Measurements from ENCODE around the gene PCARE. TPM values are rescaled to one million over a fixed set of nuclear protein-coding genes. Genes with fewer than 3 reads are reported as not detected.

Gene PCARE
- total and polyA plus RNA-seq, 2 experiments from 2014 or later, result not detected

DNA sequence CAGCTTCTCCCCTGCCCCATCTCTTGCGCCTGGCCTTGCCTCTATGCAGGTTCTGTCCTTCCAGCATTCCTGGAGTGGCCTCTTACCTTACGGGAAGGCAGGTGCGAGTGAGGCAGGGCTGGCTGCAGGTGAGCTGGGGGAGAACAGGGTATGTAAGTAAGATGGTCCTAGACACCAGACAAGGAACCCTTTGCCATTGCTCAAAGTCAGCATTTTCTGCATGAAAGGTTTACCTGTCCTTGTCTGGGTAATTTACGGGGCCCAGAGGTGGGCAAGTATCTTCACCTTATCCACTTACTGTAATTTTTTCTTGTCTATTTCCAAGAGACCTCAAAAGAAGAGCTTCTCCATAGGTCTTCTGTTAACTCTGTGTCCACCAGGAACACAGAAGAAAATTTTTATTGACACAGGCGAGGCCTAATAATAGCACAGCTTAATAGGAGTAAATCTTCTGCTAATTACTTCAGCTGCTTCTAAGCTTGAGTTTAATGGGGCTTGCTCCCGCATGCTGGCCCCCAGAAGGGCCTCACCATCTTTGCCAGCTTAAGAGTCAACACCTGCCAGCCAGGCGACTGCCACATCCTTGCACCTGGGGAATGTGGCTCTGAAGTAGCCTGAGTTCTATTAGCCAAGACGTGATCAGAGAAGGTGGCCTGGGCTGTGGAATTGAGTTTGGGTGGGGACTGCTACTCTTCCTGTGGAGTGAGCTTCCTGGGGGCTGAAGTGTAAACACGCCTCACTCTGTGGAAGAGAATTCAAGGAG lies 27.1 kb downstream of the PCARE start:
- Histone ChIP-seq H3K9me2 (ENCODE audit: insufficient read depth) (no peaks in the 10 kb centered on the region), H3K27me3 (ENCODE audit: insufficient read depth) (no peaks in the 10 kb centered on the region), H3K4me3 (no peak overlapping the region), H2AFZ (no peak overlapping the region), H3K27ac (ENCODE audit: low read depth) (no peak overlapping the region), H3K79me2 (replicated peaks; ENCODE audit: insufficient read depth) (no peaks in the 10 kb centered on the region), H3K4me1 (ENCODE audit: insufficient read depth) (peaks cover 7% of the 10 kb centered on the region; the same call in 1 of the 2 replicates), H3F3A (replicated peaks; ENCODE audit: low read depth) (no peaks in the 10 kb centered on the region), H3K4me2 (no peak overlapping the region), H3K36me3 (ENCODE audit: insufficient read depth) (no peaks in the 10 kb centered on the region), H4K20me1 (replicated peaks; ENCODE audit: insufficient read depth) (no peaks in the 10 kb centered on the region)
- no peaks in the 10 kb centered on the region for H3K36me3 Mint-ChIP-seq (ENCODE audit: low read depth)
- peak overlapping the region; percentile 56; the same call in 1 of the 2 replicates for H3K27ac Mint-ChIP-seq
- no peaks in the 10 kb centered on the region for H3K27me3 Mint-ChIP-seq (ENCODE audit: insufficient read depth, low read depth, poor library complexity)
- no peak for TF ChIP-seq EZH2 (IDR thresholded peaks at IDR 0.05; ENCODE audit: low read depth, unreplicated experiment)
- TF ChIP-seq, protein P1, sequence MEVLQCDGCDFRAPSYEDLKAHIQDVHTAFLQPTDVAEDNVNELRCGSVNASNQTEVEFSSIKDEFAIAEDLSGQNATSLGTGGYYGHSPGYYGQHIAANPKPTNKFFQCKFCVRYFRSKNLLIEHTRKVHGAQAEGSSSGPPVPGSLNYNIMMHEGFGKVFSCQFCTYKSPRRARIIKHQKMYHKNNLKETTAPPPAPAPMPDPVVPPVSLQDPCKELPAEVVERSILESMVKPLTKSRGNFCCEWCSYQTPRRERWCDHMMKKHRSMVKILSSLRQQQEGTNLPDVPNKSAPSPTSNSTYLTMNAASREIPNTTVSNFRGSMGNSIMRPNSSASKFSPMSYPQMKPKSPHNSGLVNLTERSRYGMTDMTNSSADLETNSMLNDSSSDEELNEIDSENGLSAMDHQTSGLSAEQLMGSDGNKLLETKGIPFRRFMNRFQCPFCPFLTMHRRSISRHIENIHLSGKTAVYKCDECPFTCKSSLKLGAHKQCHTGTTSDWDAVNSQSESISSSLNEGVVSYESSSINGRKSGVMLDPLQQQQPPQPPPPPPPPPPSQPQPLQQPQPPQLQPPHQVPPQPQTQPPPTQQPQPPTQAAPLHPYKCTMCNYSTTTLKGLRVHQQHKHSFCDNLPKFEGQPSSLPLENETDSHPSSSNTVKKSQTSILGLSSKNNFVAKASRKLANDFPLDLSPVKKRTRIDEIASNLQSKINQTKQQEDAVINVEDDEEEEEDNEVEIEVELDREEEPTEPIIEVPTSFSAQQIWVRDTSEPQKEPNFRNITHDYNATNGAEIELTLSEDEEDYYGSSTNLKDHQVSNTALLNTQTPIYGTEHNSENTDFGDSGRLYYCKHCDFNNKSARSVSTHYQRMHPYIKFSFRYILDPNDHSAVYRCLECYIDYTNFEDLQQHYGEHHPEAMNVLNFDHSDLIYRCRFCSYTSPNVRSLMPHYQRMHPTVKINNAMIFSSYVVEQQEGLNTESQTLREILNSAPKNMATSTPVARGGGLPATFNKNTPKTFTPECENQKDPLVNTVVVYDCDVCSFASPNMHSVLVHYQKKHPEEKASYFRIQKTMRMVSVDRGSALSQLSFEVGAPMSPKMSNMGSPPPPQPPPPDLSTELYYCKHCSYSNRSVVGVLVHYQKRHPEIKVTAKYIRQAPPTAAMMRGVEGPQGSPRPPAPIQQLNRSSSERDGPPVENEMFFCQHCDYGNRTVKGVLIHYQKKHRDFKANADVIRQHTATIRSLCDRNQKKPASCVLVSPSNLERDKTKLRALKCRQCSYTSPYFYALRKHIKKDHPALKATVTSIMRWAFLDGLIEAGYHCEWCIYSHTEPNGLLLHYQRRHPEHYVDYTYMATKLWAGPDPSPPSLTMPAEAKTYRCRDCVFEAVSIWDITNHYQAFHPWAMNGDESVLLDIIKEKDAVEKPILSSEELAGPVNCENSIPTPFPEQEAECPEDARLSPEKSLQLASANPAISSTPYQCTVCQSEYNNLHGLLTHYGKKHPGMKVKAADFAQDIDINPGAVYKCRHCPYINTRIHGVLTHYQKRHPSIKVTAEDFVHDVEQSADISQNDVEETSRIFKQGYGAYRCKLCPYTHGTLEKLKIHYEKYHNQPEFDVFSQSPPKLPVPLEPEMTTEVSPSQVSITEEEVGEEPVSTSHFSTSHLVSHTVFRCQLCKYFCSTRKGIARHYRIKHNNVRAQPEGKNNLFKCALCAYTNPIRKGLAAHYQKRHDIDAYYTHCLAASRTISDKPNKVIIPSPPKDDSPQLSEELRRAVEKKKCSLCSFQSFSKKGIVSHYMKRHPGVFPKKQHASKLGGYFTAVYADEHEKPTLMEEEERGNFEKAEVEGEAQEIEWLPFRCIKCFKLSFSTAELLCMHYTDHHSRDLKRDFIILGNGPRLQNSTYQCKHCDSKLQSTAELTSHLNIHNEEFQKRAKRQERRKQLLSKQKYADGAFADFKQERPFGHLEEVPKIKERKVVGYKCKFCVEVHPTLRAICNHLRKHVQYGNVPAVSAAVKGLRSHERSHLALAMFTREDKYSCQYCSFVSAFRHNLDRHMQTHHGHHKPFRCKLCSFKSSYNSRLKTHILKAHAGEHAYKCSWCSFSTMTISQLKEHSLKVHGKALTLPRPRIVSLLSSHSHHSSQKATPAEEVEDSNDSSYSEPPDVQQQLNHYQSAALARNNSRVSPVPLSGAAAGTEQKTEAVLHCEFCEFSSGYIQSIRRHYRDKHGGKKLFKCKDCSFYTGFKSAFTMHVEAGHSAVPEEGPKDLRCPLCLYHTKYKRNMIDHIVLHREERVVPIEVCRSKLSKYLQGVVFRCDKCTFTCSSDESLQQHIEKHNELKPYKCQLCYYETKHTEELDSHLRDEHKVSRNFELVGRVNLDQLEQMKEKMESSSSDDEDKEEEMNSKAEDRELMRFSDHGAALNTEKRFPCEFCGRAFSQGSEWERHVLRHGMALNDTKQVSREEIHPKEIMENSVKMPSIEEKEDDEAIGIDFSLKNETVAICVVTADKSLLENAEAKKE (CRISPR knock-in tag; IDR thresholded peaks at IDR 0.05), result no peak
- no peak for ATAC-seq
- no peak overlapping the region for H3K4me3 Mint-ChIP-seq
- H3K9me3 Mint-ChIP-seq, result no peaks in the 10 kb centered on the region
- H3K4me1 Mint-ChIP-seq, result peaks cover 17% of the 10 kb centered on the region
- no peak for DNase-seq (ENCODE audit: low spot score)

DNA sequence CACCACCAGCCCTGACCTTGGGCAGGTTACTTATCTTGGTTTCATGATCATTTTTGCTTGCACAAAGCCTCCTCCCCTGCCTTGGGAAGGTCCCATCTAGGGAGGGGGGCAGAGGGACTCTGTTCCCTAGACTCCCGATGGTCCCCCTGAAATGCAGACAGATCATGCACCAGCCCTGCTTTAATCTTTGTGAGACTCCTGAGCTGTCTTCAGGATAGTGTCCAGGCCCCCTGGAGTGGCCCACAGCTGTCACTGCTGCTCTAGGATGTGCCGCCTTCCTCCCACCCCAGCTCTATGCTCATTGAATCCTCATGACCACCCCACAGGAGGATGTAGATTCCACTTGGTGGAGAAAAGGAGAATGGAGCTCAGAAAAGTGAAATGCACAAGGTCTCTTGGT lies 28.0 kb downstream of the PCARE start:
- peaks cover 18% of the 10 kb centered on the region; the same call in 2 of the 3 replicates for H3K4me1 Mint-ChIP-seq
- H3K4me2 ChIP-seq, result no peak overlapping the region
- no peaks in the 10 kb centered on the region for H4K20me1 ChIP-seq (replicated peaks; ENCODE audit: insufficient read depth)
- no peaks in the 10 kb centered on the region for H3F3A ChIP-seq (replicated peaks; ENCODE audit: low read depth)
- no peaks in the 10 kb centered on the region for H3K9me2 ChIP-seq (ENCODE audit: insufficient read depth)
- H3K27ac Mint-ChIP-seq, result no peak overlapping the region
- H3K79me2 ChIP-seq (replicated peaks; ENCODE audit: insufficient read depth), result no peaks in the 10 kb centered on the region
- peaks cover 7% of the 10 kb centered on the region; the same call in 1 of the 2 replicates for H3K4me1 ChIP-seq (ENCODE audit: insufficient read depth)
- no peaks in the 10 kb centered on the region for H3K27me3 ChIP-seq (ENCODE audit: insufficient read depth)
- H3K27ac ChIP-seq (ENCODE audit: low read depth), result no peak overlapping the region
- no peaks in the 10 kb centered on the region for H3K36me3 ChIP-seq (ENCODE audit: insufficient read depth)
- no peak overlapping the region for H3K4me3 Mint-ChIP-seq
- H3K4me3 ChIP-seq, result no peak overlapping the region
- H3K27me3 Mint-ChIP-seq (ENCODE audit: insufficient read depth, low read depth, poor library complexity), result no peaks in the 10 kb centered on the region
- H2AFZ ChIP-seq, result no peak overlapping the region
- no peaks in the 10 kb centered on the region for H3K36me3 Mint-ChIP-seq (ENCODE audit: low read depth)
- no peaks in the 10 kb centered on the region for H3K9me3 Mint-ChIP-seq
- DNase-seq (ENCODE audit: low spot score) (no peak), ATAC-seq (no peak)
- TF ChIP-seq ZNF114 (CRISPR knock-in tag; IDR thresholded peaks at IDR 0.05) (no peak), EZH2phosphoT487 (IDR thresholded peaks at IDR 0.05; ENCODE audit: unreplicated experiment) (no peak), JUNB (IDR thresholded peaks at IDR 0.05; ENCODE audit: unreplicated experiment) (no peak)
- TF ChIP-seq, protein P1 (CRISPR knock-in tag; IDR thresholded peaks at IDR 0.05), result no peak
